HFFc6 (cell line): ENCODE measurements around the gene C19orf25. TPM values are rescaled to one million over a fixed set of nuclear protein-coding genes. Genes with fewer than 3 reads are reported as not detected.

Source experiments
- DNase-seq: peaks from one replicate; pipeline ENCODE4 v3.0.0-alpha.2; 2018
- H3K27ac Mint-ChIP-seq: 2 replicates; pipeline ENCODE4 v1.8.0; 2020; ENCODE audit warnings: mild to moderate bottlenecking, mixed read lengths
- H3K27me3 Mint-ChIP-seq: 2 replicates; pipeline ENCODE4 v1.8.0; 2021; ENCODE audit warnings: mild to moderate bottlenecking, moderate library complexity, mixed read lengths; ENCODE audit not compliant: insufficient read depth
- H3K36me3 Mint-ChIP-seq: 2 replicates; pipeline ENCODE4 v1.8.0; 2021; ENCODE audit warnings: low read depth, mixed read lengths
- H3K4me1 Mint-ChIP-seq: 2 replicates; pipeline ENCODE4 v1.8.0; 2020; ENCODE audit warnings: low read depth, mixed read lengths
- H3K4me3 Mint-ChIP-seq: 2 replicates; pipeline ENCODE4 v1.8.0; 2020; ENCODE audit warnings: mild to moderate bottlenecking, moderate library complexity, mixed read lengths
- H3K9me3 Mint-ChIP-seq: 2 replicates; pipeline ENCODE4 v1.8.0; 2020; ENCODE audit warnings: mild to moderate bottlenecking, mixed read lengths
- total RNA-seq, 6 experiments: library from RNA; stranded (reverse); fragmentation: NEBNext Ultra II Directional; extraction: Animal tissue kit (Norgen Biotek cat#: 25700); gene quantifications; 2 replicates in 1 of 6; 3 replicates in 5 of 6; pipeline ENCODE4 v1.2.3, GENCODE V29; 2021
- TF ChIP-seq, protein P1 (sequence below): fragments of 200-600 bp; sonication (generic); IDR thresholded peaks from 2 replicates; pipeline ENCODE4 v1.5.0; 2021; ENCODE audit warnings: antibody characterized with exemption, mild to moderate bottlenecking

The C19orf25 gene
- total RNA-seq, 6 experiments from 2014 or later: 26.7 to 34.8 (median 29.6) TPM

DNA sequence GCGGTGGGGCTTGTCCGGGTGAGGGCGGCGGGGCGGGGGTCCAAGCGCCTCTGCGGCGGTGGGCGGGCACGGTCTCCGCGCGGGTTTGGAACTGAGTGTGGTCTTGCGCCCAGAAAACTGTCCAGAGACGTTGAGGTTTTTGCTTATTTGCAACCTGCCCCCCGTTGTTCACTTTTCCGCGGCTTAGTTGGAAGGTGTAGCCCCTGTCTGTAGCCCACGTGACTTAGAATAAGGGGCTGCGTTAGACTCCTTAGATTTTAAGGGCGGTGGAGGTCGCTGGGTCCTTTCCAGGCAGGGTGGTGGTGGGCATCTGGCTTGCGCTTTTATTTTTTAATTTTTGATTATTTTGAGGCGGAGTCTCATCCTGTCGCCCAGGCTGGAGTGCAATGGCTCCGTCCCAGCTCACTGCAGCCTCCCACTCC, 40.1 kb downstream of the C19orf25 start:
- Mint-ChIP-seq H3K27me3 (peaks cover 18% of the 10 kb centered on the region), H3K4me1 (peaks cover 23% of the 10 kb centered on the region), H3K4me3 (peak overlapping the region; percentile 96), H3K9me3 (no peaks in the 10 kb centered on the region), H3K27ac (peak overlapping the region; percentile 99), H3K36me3 (peaks cover 30% of the 10 kb centered on the region)
- TF ChIP-seq, protein P1, sequence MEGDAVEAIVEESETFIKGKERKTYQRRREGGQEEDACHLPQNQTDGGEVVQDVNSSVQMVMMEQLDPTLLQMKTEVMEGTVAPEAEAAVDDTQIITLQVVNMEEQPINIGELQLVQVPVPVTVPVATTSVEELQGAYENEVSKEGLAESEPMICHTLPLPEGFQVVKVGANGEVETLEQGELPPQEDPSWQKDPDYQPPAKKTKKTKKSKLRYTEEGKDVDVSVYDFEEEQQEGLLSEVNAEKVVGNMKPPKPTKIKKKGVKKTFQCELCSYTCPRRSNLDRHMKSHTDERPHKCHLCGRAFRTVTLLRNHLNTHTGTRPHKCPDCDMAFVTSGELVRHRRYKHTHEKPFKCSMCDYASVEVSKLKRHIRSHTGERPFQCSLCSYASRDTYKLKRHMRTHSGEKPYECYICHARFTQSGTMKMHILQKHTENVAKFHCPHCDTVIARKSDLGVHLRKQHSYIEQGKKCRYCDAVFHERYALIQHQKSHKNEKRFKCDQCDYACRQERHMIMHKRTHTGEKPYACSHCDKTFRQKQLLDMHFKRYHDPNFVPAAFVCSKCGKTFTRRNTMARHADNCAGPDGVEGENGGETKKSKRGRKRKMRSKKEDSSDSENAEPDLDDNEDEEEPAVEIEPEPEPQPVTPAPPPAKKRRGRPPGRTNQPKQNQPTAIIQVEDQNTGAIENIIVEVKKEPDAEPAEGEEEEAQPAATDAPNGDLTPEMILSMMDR: no peak
- no peak for DNase-seq

DNA sequence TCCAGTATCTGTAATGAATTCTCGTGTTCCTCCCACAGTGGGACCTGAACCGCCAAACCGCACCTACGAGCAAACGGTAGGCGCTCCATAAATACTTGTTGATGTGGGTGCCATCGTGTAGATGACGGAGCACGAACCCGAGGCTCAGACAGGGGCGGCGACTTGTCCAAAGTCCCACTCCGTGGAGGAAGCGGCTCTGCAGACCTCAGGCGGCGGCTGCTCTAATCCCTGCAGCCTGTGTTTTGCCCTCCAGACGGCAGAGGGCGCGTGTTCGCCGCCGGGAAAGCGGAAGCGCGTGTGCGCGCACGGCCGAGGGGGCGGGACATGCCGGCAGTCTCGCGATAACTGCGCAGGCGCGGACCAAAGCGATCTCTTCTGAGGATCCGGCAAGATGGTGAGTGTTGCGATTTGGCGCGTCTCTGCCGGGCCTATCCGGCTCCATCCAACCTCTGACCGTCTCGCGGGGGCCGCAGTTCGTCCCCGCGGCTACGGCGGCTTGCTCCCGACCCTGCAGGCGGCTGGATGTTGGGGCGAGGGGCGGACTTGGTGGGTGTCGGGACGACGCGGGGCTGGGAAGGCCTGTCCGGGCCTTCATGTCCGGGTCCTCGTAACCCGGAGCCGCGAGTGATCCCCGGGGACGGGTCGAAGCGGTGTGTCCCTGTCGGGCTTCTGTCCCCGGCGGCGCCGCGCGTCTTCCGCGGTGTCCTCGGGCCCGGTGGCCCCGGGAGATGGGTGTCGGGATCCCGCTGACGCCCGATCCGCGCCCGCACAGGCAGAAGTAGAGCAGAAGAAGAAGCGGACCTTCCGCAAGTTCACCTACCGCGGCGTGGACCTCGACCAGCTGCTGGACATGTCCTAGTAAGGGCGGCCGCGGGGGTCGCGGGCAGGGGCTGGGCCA, 40.7 kb downstream of the C19orf25 start, which contains the start of gene RPS15:
TSS of gene RPS15 (plus strand) at position 362 of the 898 bp plus-strand sequence. CDS start at position 392, 30 bp downstream.
- no peaks in the 10 kb centered on the region for H3K9me3 Mint-ChIP-seq
- H3K27me3 Mint-ChIP-seq: peaks cover 18% of the 10 kb centered on the region
- peak within 1 kb of the TSS; percentile 96 for H3K4me3 Mint-ChIP-seq
- TF ChIP-seq, protein P1: peak; percentile 94
- peaks cover 23% of the 10 kb centered on the region for H3K4me1 Mint-ChIP-seq
- peaks cover 30% of the 10 kb centered on the region for H3K36me3 Mint-ChIP-seq
- peak within 1 kb of the TSS; percentile 99 for H3K27ac Mint-ChIP-seq
- peak; percentile 92 for DNase-seq

DNA sequence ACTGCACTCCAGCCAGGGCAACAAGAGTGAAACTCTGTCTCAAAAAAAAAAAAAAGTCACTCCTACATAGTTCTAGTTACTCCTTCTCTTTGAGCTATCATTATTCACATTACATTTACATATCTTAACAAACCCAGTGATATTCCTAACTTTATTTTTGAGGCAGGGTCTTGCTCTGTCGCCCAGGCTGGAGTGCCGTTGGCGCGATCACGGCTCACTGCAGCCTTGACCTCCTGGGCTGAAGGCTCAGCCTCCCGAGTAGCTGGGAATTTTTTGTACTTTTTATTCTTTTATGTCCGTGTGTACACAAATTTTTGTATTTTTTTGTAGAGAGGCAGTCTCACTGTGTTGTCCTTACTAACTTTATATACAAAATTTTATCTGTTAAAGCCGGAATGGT, 41.4 kb downstream of the C19orf25 start:
- Mint-ChIP-seq H3K4me1 (peaks cover 20% of the 10 kb centered on the region), H3K27me3 (peaks cover 18% of the 10 kb centered on the region), H3K4me3 (peak overlapping the region; percentile 96), H3K36me3 (peaks cover 28% of the 10 kb centered on the region), H3K27ac (peak overlapping the region; percentile 99), H3K9me3 (no peaks in the 10 kb centered on the region)
- TF ChIP-seq, protein P1: no peak
- DNase-seq: no peak

DNA sequence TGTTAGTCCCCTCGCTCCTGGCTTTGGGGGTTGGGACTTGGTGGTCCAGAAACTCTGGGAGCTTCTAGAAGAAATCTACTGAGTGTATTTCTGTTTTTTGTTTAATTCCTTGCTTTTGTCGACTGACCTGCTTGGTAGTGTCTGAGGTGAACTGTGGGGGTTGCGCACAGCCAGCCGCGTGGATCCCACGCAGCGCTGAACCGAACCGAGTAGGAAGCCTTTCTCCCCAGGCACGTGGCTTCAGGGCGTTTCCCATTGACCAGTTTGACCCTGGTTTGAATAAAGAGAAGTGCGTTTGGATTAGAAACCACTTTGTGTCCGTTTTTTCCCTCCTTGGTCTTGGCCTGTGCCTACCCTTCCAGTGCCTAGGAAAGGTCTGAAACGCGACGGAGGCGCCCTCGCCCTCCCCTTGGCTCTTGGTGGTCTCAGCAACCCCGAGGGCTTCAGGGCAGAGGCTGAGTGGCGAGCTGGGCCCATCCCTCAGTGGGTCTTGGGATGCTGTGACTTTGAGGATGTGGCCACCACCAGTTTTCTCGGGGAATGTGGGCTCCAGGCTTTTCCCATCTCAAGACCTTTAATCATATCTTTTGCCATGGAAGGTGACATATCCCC, 43.5 kb downstream of the C19orf25 start:
- peaks cover 11% of the 10 kb centered on the region; the same call in 1 of the 2 replicates for H3K4me1 Mint-ChIP-seq
- peaks cover 17% of the 10 kb centered on the region for H3K36me3 Mint-ChIP-seq
- no peak for DNase-seq
- peak overlapping the region; percentile 43; the same call in 1 of the 2 replicates for H3K27ac Mint-ChIP-seq
- H3K4me3 Mint-ChIP-seq: no peak overlapping the region; the same call in 1 of the 2 replicates
- no peaks in the 10 kb centered on the region for H3K9me3 Mint-ChIP-seq
- peaks cover 18% of the 10 kb centered on the region for H3K27me3 Mint-ChIP-seq
- TF ChIP-seq, protein P1: no peak

DNA sequence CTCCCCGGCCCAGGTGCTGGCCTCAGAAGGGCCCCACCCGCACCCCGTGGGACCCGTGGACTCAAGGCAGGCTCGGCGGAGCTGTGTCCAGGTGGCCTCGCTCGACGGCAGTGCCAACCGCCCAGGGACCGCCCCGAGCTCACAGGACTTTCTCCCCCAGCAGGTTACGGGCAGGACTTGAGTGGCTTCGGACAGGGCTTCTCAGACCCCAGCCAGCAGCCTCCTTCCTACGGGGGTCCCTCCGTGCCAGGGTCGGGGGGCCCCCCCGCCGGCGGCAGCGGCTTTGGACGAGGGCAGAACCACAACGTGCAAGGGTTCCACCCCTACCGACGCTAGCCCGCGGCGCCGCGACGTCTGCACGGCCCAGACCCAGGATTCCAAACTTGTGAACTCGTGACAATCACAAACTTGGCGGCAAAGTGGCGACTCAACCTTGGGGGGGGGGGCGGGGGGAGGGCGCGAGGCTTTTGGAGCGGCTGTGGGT, 44.4 kb downstream of the C19orf25 start:
- peaks cover 13% of the 10 kb centered on the region for H3K36me3 Mint-ChIP-seq
- TF ChIP-seq, protein P1: no peak
- no peak overlapping the region for H3K27ac Mint-ChIP-seq
- peaks cover 16% of the 10 kb centered on the region for H3K27me3 Mint-ChIP-seq
- H3K9me3 Mint-ChIP-seq: no peaks in the 10 kb centered on the region
- H3K4me3 Mint-ChIP-seq: no peak overlapping the region
- no peak for DNase-seq
- peaks cover 9% of the 10 kb centered on the region; the same call in 1 of the 2 replicates for H3K4me1 Mint-ChIP-seq
